ENCODE data around the gene KCNN2. TPM values are rescaled to one million over a fixed set of nuclear protein-coding genes. Genes with fewer than 3 reads are reported as not detected.

KCNN2 gene
- polyA plus RNA-seq, 1 donor from 2014 or later: 1.0 TPM

- no peaks in the 10 kb centered on the region for H3F3A ChIP-seq (ENCODE audit: insufficient read depth, low read length, poor library complexity, severe bottlenecking)
- no peaks in the 10 kb centered on the region for H3K9me2 ChIP-seq (ENCODE audit: insufficient read depth, low read length)
- no peaks in the 10 kb centered on the region for H3K27me3 ChIP-seq (ENCODE audit: insufficient read depth, low read depth, low read length)
- no peaks in the 10 kb centered on the region for H3K79me2 ChIP-seq (replicated peaks; ENCODE audit: insufficient read depth, low read length)
- no peak overlapping the region for H3K4me3 ChIP-seq (ENCODE audit: low read length)
- no peaks in the 10 kb centered on the region for H3K9me3 ChIP-seq (ENCODE audit: low read length)
- no peak overlapping the region for H3K4me2 ChIP-seq (ENCODE audit: low read length)
- no peaks in the 10 kb centered on the region for H4K20me1 ChIP-seq (ENCODE audit: insufficient read depth)
- H2AFZ ChIP-seq (ENCODE audit: low read depth, low read length): no peak overlapping the region
- no peak for TF ChIP-seq RAD21 (conservative IDR thresholded peaks at IDR 0.05)
- H3K36me3 ChIP-seq (ENCODE audit: insufficient read depth, low read length): no peaks in the 10 kb centered on the region
- H3K9ac ChIP-seq (ENCODE audit: low read length): no peak overlapping the region
- no peak overlapping the region for H3K27ac ChIP-seq (ENCODE audit: low read length)
These were observed 33.9 kb upstream of the KCNN2 start for GRCh38 chr5:114327987-114328386.

DNA sequence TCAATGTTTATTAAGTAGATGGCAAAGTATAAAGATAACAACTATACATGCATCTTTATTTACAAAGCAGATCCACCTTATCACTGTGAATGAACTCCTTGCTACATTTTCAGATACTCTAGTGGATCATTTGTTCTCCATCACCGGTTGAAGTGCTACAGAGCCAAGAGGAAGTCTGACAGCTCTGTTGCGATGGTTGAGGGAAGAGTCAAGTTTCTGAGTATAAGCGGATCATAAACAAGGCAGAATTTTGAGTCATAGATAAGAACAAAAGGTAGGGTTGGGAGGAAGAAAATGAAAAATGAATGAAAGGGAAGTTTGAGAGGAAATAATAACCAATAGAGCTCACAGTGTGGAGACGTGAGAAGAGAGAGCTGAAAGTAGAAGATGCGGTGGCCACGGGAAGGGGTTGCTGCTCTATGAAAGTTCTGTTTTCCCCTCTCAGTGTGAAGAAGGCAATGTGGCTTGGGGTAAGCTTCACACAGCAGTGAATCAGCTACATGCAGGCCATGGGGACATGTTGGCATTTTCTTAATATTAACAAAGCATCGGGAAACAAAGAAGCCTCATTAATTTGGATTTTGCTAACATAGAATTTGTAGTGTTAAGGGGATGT is 30.8 kb upstream of the KCNN2 start:
- no peaks in the 10 kb centered on the region for H4K20me1 ChIP-seq (ENCODE audit: insufficient read depth)
- H3K27ac ChIP-seq (ENCODE audit: low read length): no peak overlapping the region
- no peaks in the 10 kb centered on the region for H3K9me2 ChIP-seq (ENCODE audit: insufficient read depth, low read length)
- H3K79me2 ChIP-seq (replicated peaks; ENCODE audit: insufficient read depth, low read length): no peaks in the 10 kb centered on the region
- TF ChIP-seq, protein P1, sequence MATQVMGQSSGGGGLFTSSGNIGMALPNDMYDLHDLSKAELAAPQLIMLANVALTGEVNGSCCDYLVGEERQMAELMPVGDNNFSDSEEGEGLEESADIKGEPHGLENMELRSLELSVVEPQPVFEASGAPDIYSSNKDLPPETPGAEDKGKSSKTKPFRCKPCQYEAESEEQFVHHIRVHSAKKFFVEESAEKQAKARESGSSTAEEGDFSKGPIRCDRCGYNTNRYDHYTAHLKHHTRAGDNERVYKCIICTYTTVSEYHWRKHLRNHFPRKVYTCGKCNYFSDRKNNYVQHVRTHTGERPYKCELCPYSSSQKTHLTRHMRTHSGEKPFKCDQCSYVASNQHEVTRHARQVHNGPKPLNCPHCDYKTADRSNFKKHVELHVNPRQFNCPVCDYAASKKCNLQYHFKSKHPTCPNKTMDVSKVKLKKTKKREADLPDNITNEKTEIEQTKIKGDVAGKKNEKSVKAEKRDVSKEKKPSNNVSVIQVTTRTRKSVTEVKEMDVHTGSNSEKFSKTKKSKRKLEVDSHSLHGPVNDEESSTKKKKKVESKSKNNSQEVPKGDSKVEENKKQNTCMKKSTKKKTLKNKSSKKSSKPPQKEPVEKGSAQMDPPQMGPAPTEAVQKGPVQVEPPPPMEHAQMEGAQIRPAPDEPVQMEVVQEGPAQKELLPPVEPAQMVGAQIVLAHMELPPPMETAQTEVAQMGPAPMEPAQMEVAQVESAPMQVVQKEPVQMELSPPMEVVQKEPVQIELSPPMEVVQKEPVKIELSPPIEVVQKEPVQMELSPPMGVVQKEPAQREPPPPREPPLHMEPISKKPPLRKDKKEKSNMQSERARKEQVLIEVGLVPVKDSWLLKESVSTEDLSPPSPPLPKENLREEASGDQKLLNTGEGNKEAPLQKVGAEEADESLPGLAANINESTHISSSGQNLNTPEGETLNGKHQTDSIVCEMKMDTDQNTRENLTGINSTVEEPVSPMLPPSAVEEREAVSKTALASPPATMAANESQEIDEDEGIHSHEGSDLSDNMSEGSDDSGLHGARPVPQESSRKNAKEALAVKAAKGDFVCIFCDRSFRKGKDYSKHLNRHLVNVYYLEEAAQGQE (IDR thresholded peaks at IDR 0.05; ENCODE audit: borderline replicate concordance): no peak
- no peak for TF ChIP-seq MXI1 (conservative IDR thresholded peaks at IDR 0.05; ENCODE audit: poor library complexity, severe bottlenecking)
- TF ChIP-seq EP300 (conservative IDR thresholded peaks at IDR 0.05; ENCODE audit: poor library complexity, severe bottlenecking): no peak
- no peaks in the 10 kb centered on the region for H3K36me3 ChIP-seq (ENCODE audit: insufficient read depth, low read length)
- no peaks in the 10 kb centered on the region for H3K9me3 ChIP-seq (ENCODE audit: low read length)
- no peaks in the 10 kb centered on the region for H3F3A ChIP-seq (ENCODE audit: insufficient read depth, low read length, poor library complexity, severe bottlenecking)
- no peak overlapping the region for H3K9ac ChIP-seq (ENCODE audit: low read length)
- H3K27me3 ChIP-seq (ENCODE audit: insufficient read depth, low read depth, low read length): no peaks in the 10 kb centered on the region
- H3K4me3 ChIP-seq (ENCODE audit: low read length): no peak overlapping the region
- H2AFZ ChIP-seq (ENCODE audit: low read depth, low read length): no peak overlapping the region
- no peak overlapping the region for H3K4me2 ChIP-seq (ENCODE audit: low read length)

DNA sequence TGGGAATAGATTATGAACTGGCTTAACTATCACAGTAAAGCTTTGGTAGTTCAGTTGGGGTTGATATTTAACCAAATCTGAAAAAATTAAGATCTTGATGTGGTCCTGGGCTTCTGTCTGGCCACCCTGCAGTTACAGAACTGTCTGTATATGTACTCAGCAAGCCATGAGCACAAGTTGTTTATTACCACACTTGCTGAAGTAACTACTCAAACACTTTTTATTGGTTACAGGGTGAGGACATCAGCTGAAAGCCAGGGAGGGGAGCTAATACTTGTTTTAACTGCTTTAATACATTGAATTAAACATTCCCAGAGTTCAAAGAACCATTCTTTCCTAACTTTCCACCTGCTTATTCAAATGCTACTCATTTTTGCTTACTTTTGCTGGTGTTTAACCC is 29.4 kb upstream of the KCNN2 start:
- no peaks in the 10 kb centered on the region for H3K27me3 ChIP-seq (ENCODE audit: insufficient read depth, low read depth, low read length)
- no peaks in the 10 kb centered on the region for H3K36me3 ChIP-seq (ENCODE audit: insufficient read depth, low read length)
- no peak for TF ChIP-seq SMC3 (conservative IDR thresholded peaks at IDR 0.05; ENCODE audit: poor library complexity)
- no peak for TF ChIP-seq POLR2AphosphoS5 (IDR thresholded peaks at IDR 0.05)
- no peak for TF ChIP-seq RAD21 (conservative IDR thresholded peaks at IDR 0.05)
- no peak for TF ChIP-seq EP300 (conservative IDR thresholded peaks at IDR 0.05; ENCODE audit: poor library complexity, severe bottlenecking)
- TF ChIP-seq, protein P1 (IDR thresholded peaks at IDR 0.05; ENCODE audit: borderline replicate concordance): no peak
- H3K9me2 ChIP-seq (ENCODE audit: insufficient read depth, low read length): no peaks in the 10 kb centered on the region
- no peaks in the 10 kb centered on the region for H4K20me1 ChIP-seq (ENCODE audit: insufficient read depth)
- H2AFZ ChIP-seq (ENCODE audit: low read depth, low read length): no peak overlapping the region
- H3F3A ChIP-seq (ENCODE audit: insufficient read depth, low read length, poor library complexity, severe bottlenecking): no peaks in the 10 kb centered on the region
- H3K9me3 ChIP-seq (ENCODE audit: low read length): no peaks in the 10 kb centered on the region
- H3K4me2 ChIP-seq (ENCODE audit: low read length): no peak overlapping the region
- no peak overlapping the region for H3K9ac ChIP-seq (ENCODE audit: low read length)
- H3K4me3 ChIP-seq (ENCODE audit: low read length): no peak overlapping the region
- H3K27ac ChIP-seq (ENCODE audit: low read length): no peak overlapping the region
- H3K79me2 ChIP-seq (replicated peaks; ENCODE audit: insufficient read depth, low read length): no peaks in the 10 kb centered on the region
